ENCODE results near the gene VANGL2. TPM values are rescaled to one million over a fixed set of nuclear protein-coding genes. Genes with fewer than 3 reads are reported as not detected.

VANGL2 gene
- total RNA-seq, 1 donor from 2014 or later: 2.1 TPM

DNA sequence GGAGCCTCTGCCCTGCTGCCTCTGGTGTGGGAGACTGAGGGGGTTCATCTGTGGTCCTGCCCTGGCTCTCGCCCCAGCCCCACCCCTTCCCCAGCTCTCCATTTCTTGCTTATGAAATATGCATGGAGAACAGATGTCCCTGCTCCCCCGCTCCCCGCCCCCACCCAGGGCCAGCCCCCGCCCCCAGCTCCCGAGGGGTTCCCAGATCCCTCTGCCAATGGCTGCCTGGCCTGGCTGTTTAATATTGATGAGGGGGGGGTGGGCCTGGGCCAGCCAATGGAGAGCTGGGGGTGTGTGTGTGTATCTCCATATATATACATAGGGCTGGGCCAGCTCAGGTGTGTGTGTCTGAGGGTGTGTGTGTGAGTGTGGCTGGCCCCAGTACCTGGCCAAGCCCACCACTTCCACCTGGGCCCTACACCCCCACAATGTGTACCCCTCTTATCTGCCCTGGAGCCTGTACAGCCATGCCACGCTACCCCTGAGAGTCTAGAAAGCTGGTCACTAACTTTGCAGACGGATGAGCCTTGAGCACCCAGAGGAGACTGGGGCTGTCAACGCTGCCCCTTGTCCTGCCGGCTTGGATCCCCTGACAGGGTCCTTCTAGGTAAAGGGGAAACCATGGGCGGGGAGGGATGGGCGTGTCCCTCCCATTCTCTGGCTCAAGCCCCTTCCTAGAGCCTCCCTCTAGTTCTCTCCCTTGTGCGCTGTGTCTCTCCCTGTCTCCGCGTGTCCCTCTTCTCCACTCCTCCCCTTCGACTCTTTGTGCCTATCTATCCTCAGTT is 33.4 kb upstream of the VANGL2 start, which contains the start of gene NHLH1:
TSS of gene NHLH1 (plus strand) at position 341 of the 785 bp plus-strand sequence. CDS start 3,661 bp downstream, outside the sequence.
- H3K4me3 ChIP-seq: no peak within 1 kb of the TSS
- H3K27ac ChIP-seq (replicated peaks): no peak within 1 kb of the TSS
- no peak for TF ChIP-seq CTCF (IDR thresholded peaks at IDR 0.05; ENCODE audit: borderline replicate concordance)
- no peaks in the 10 kb centered on the region for H3K9me3 ChIP-seq (replicated peaks)
- intact Hi-C loops (cut with micrococcal nuclease): no loop called here
- DNase-seq: no peak
- no peaks in the 10 kb centered on the region for H3K36me3 ChIP-seq
- H3K4me1 ChIP-seq: no peaks in the 10 kb centered on the region
- H3K27me3 ChIP-seq (ENCODE audit: low read depth): peaks cover 50% of the 10 kb centered on the region

DNA sequence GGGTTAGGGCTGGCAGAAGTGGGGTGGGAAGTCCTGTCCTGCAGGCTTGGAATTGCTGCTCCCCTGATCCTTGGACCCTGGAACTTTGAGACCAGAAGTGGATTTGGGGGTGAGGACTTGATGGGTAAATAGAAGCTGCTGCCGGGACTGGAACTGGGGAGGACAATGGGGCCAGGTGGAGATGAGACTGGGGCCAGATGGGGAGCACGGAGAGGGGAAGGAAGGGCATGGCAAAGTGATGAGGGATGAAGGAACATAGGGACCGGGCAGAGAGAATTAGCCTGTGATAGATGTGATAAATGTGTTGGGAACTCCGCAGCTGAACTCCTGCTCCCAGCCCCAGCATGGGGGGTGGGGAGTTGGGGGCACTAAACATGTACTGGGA is 32.9 kb upstream of the VANGL2 start:
- Histone ChIP-seq H3K4me1 (no peaks in the 10 kb centered on the region), H3K36me3 (no peaks in the 10 kb centered on the region), H3K27ac (replicated peaks) (no peak overlapping the region), H3K27me3 (ENCODE audit: low read depth) (peaks cover 56% of the 10 kb centered on the region), H3K4me3 (no peak overlapping the region), H3K9me3 (replicated peaks) (no peaks in the 10 kb centered on the region)
- intact Hi-C loops (cut with micrococcal nuclease): no loop called here
- no peak for DNase-seq
- no peak for TF ChIP-seq CTCF (IDR thresholded peaks at IDR 0.05; ENCODE audit: borderline replicate concordance)

- Histone ChIP-seq H3K9me3 (replicated peaks) (no peaks in the 10 kb centered on the region), H3K27ac (replicated peaks) (no peak overlapping the region), H3K27me3 (ENCODE audit: low read depth) (peaks cover 61% of the 10 kb centered on the region), H3K4me1 (no peaks in the 10 kb centered on the region), H3K36me3 (no peaks in the 10 kb centered on the region), H3K4me3 (no peak overlapping the region)
- no peak for TF ChIP-seq CTCF (IDR thresholded peaks at IDR 0.05; ENCODE audit: borderline replicate concordance)
- intact Hi-C loops (cut with micrococcal nuclease): no loop called here
- no peak for DNase-seq
Measured at GRCh38 chr1:160367934-160368923, 32.1 kb upstream of the VANGL2 start.

DNA sequence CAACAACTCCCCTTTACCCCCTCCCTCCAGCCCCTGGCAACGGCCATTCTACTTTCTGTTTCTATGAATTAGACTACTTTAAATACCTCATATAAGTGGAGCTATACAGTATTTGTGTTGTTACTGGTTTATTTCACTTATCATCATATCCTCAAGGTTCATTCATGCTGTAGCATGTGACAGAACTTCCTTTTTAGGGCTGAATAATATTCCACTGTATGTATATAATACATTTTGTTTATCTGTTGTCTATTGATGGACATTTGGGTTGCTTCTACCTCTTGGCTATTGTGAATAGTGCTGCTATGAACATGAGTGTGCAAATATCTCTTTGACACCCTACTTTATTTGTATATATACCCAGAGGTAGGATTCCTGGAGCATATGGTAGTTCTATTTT is 31.3 kb upstream of the VANGL2 start:
- intact Hi-C loops (cut with micrococcal nuclease): no loop called here
- Histone ChIP-seq H3K27me3 (ENCODE audit: low read depth) (peaks cover 61% of the 10 kb centered on the region), H3K36me3 (no peaks in the 10 kb centered on the region), H3K4me3 (no peak overlapping the region), H3K4me1 (no peaks in the 10 kb centered on the region), H3K9me3 (replicated peaks) (no peaks in the 10 kb centered on the region), H3K27ac (replicated peaks) (no peak overlapping the region)
- DNase-seq: no peak
- TF ChIP-seq CTCF (IDR thresholded peaks at IDR 0.05; ENCODE audit: borderline replicate concordance): no peak

- H3K27me3 ChIP-seq (ENCODE audit: low read depth): peaks cover 69% of the 10 kb centered on the region
- DNase-seq: no peak
- H3K4me1 ChIP-seq: peaks cover 12% of the 10 kb centered on the region
- H3K36me3 ChIP-seq: no peaks in the 10 kb centered on the region
- intact Hi-C loops (cut with micrococcal nuclease): no loop called here
- no peak overlapping the region for H3K27ac ChIP-seq (replicated peaks)
- H3K9me3 ChIP-seq (replicated peaks): no peaks in the 10 kb centered on the region
- TF ChIP-seq CTCF (IDR thresholded peaks at IDR 0.05; ENCODE audit: borderline replicate concordance): no peak
- no peak overlapping the region for H3K4me3 ChIP-seq
Measured at GRCh38 chr1:160370561-160371345, 29.6 kb upstream of the VANGL2 start.
